ENCODE data around the gene REEP3. TPM values are rescaled to one million over a fixed set of nuclear protein-coding genes. Genes with fewer than 3 reads are reported as not detected.
A peak's percentile ranks its signal among the peaks of the same experiment; 100 is the strongest.

Gene REEP3
- total and polyA plus RNA-seq, 7 experiments from 2014 or later = 1.6 to 21.6 (median 8.1) TPM

- H3K4me1 ChIP-seq (ENCODE audit: control insufficient read depth in 2 of 2, insufficient read depth in 2 of 2, low read length in 2 of 2) = no peaks in the 10 kb centered on the region
- no peaks in the 10 kb centered on the region for H3K27me3 ChIP-seq (ENCODE audit: control insufficient read depth in 2 of 2, insufficient read depth in 2 of 2, low read length in 2 of 2)
- H3K4me1 Mint-ChIP-seq = peaks cover 9 to 54% (median 40%) of the 10 kb centered on the region in 7 donors
- H3K27me3 Mint-ChIP-seq = no peaks in the 10 kb centered on the region
- no peak overlapping the region for H3K4me3 Mint-ChIP-seq
- POLR2A ChIA-PET = no interaction called here
- no peak overlapping the region for H3K27ac Mint-ChIP-seq
- DNase-seq (no peak), ATAC-seq (no peak)
- no peaks in the 10 kb centered on the region for H3K36me3 ChIP-seq (ENCODE audit: control insufficient read depth in 2 of 3, insufficient read depth in 3 of 3, low read length in 3 of 3)
- CTCF ChIA-PET = no interaction called here
- H3K36me3 Mint-ChIP-seq = peaks cover 0 to 24% (median 9%) of the 10 kb centered on the region in 5 donors
- H3K9me3 ChIP-seq (ENCODE audit: control insufficient read depth in 2 of 3, low read length in 3 of 3) = no peaks in the 10 kb centered on the region
- H3K27ac ChIP-seq (ENCODE audit: low read depth, low read length) = no peak overlapping the region
- no peak overlapping the region for H3K4me3 ChIP-seq (ENCODE audit: low read length)
- intact Hi-C loops (cut with micrococcal nuclease) = no loop called here
- H3K9me3 Mint-ChIP-seq = peaks cover 0 to 2% (median 0%) of the 10 kb centered on the region in 11 donors
These were observed 18.4 kb upstream of the REEP3 start for GRCh38 chr10:63502832-63503231.

- Histone ChIP-seq H3K4me3 (ENCODE audit: low read length) (no peak overlapping the region), H3K27ac (ENCODE audit: low read depth, low read length) (no peak overlapping the region), H3K36me3 (ENCODE audit: control insufficient read depth in 2 of 3, insufficient read depth in 3 of 3, low read length in 3 of 3) (no peaks in the 10 kb centered on the region), H3K9me3 (ENCODE audit: control insufficient read depth in 2 of 3, low read length in 3 of 3) (no peaks in the 10 kb centered on the region), H3K27me3 (ENCODE audit: control insufficient read depth in 2 of 2, insufficient read depth in 2 of 2, low read length in 2 of 2) (no peaks in the 10 kb centered on the region), H3K4me1 (ENCODE audit: control insufficient read depth in 2 of 2, insufficient read depth in 2 of 2, low read length in 2 of 2) (no peaks in the 10 kb centered on the region)
- H3K27me3 Mint-ChIP-seq = no peaks in the 10 kb centered on the region
- H3K27ac Mint-ChIP-seq = peak overlapping the region in 1 of 9 donors; percentile 8
- POLR2A ChIA-PET = no interaction called here
- ATAC-seq = no peak
- intact Hi-C loops (cut with micrococcal nuclease) = no loop called here
- H3K4me3 Mint-ChIP-seq = no peak overlapping the region
- H3K4me1 Mint-ChIP-seq = peaks cover 9 to 55% (median 37%) of the 10 kb centered on the region in 7 donors
- CTCF ChIA-PET = no interaction called here
- H3K36me3 Mint-ChIP-seq = peaks cover 0 to 30% (median 9%) of the 10 kb centered on the region in 5 donors
- peaks cover 0 to 2% (median 0%) of the 10 kb centered on the region in 11 donors for H3K9me3 Mint-ChIP-seq
- DNase-seq = no peak
These were observed 17.8 kb upstream of the REEP3 start for GRCh38 chr10:63503395-63503794.

- peak overlapping the region in 1 of 9 donors; percentile 1 for H3K27ac Mint-ChIP-seq
- H3K4me3 ChIP-seq (ENCODE audit: low read length) = no peak overlapping the region
- no peak overlapping the region for H3K27ac ChIP-seq (ENCODE audit: low read depth, low read length)
- DNase-seq (no peak), ATAC-seq (no peak)
- peaks cover 0 to 33% (median 10%) of the 10 kb centered on the region in 5 donors for H3K36me3 Mint-ChIP-seq
- H3K4me1 Mint-ChIP-seq = peaks cover 16 to 56% (median 37%) of the 10 kb centered on the region in 7 donors
- intact Hi-C loops (cut with micrococcal nuclease) = no loop called here
- no peaks in the 10 kb centered on the region for H3K4me1 ChIP-seq (ENCODE audit: control insufficient read depth in 2 of 2, insufficient read depth in 2 of 2, low read length in 2 of 2)
- H3K27me3 Mint-ChIP-seq = no peaks in the 10 kb centered on the region
- H3K27me3 ChIP-seq (ENCODE audit: control insufficient read depth in 2 of 2, insufficient read depth in 2 of 2, low read length in 2 of 2) = no peaks in the 10 kb centered on the region
- ChIA-PET POLR2A (no interaction called here), CTCF (no interaction called here)
- H3K9me3 ChIP-seq (ENCODE audit: control insufficient read depth in 2 of 3, low read length in 3 of 3) = no peaks in the 10 kb centered on the region
- no peaks in the 10 kb centered on the region for H3K36me3 ChIP-seq (ENCODE audit: control insufficient read depth in 2 of 3, insufficient read depth in 3 of 3, low read length in 3 of 3)
- peaks cover 0 to 2% (median 0%) of the 10 kb centered on the region in 11 donors for H3K9me3 Mint-ChIP-seq
- no peak overlapping the region for H3K4me3 Mint-ChIP-seq
These were observed 16.9 kb upstream of the REEP3 start for GRCh38 chr10:63504145-63504881.

- Histone ChIP-seq H3K9me3 (ENCODE audit: control insufficient read depth in 2 of 3, low read length in 3 of 3) (no peaks in the 10 kb centered on the region), H3K27ac (ENCODE audit: low read depth, low read length) (no peak overlapping the region), H3K4me1 (ENCODE audit: control insufficient read depth in 2 of 2, insufficient read depth in 2 of 2, low read length in 2 of 2) (no peaks in the 10 kb centered on the region), H3K4me3 (ENCODE audit: low read length) (no peak overlapping the region), H3K27me3 (ENCODE audit: control insufficient read depth in 2 of 2, insufficient read depth in 2 of 2, low read length in 2 of 2) (no peaks in the 10 kb centered on the region), H3K36me3 (ENCODE audit: control insufficient read depth in 2 of 3, insufficient read depth in 3 of 3, low read length in 3 of 3) (no peaks in the 10 kb centered on the region)
- peaks cover 0 to 4% (median 0%) of the 10 kb centered on the region in 11 donors for H3K9me3 Mint-ChIP-seq
- DNase-seq (no peak), ATAC-seq (no peak)
- H3K4me1 Mint-ChIP-seq = peaks cover 20 to 57% (median 38%) of the 10 kb centered on the region in 7 donors
- peaks cover 0 to 31% (median 8%) of the 10 kb centered on the region in 5 donors for H3K36me3 Mint-ChIP-seq
- H3K27me3 Mint-ChIP-seq = no peaks in the 10 kb centered on the region
- POLR2A ChIA-PET = interaction anchor here (1.1 kb wide), 1 partner anchor 34 kb away, joined by 3 read pairs; no protein-coding TSS in a partner anchor
- CTCF ChIA-PET = interaction anchor here (0.6 to 1.3 kb wide), 2 partner anchors 13 to 289 kb away, joined by 3 to 4 read pairs; no protein-coding TSS in a partner anchor
- intact Hi-C loops (cut with micrococcal nuclease) = no loop called here
- no peak overlapping the region for H3K27ac Mint-ChIP-seq
- no peak overlapping the region for H3K4me3 Mint-ChIP-seq
These were observed 15.6 kb upstream of the REEP3 start for GRCh38 chr10:63505562-63505961.

- Mint-ChIP-seq H3K9me3 (peaks cover 0 to 3% (median 0%) of the 10 kb centered on the region in 11 donors), H3K27ac (no peak overlapping the region), H3K36me3 (peaks cover 0 to 31% (median 9%) of the 10 kb centered on the region in 5 donors), H3K4me3 (no peak overlapping the region), H3K27me3 (no peaks in the 10 kb centered on the region), H3K4me1 (peaks cover 21 to 58% (median 42%) of the 10 kb centered on the region in 7 donors)
- H3K27me3 ChIP-seq (ENCODE audit: control insufficient read depth in 2 of 2, insufficient read depth in 2 of 2, low read length in 2 of 2) = no peaks in the 10 kb centered on the region
- ATAC-seq (no peak), DNase-seq (no peak)
- H3K9me3 ChIP-seq (ENCODE audit: control insufficient read depth in 2 of 3, low read length in 3 of 3) = no peaks in the 10 kb centered on the region
- H3K4me3 ChIP-seq (ENCODE audit: low read length) = no peak overlapping the region
- POLR2A ChIA-PET = no interaction called here
- CTCF ChIA-PET = no interaction called here
- H3K4me1 ChIP-seq (ENCODE audit: control insufficient read depth in 2 of 2, insufficient read depth in 2 of 2, low read length in 2 of 2) = no peaks in the 10 kb centered on the region
- no peaks in the 10 kb centered on the region for H3K36me3 ChIP-seq (ENCODE audit: control insufficient read depth in 2 of 3, insufficient read depth in 3 of 3, low read length in 3 of 3)
- no peak overlapping the region for H3K27ac ChIP-seq (ENCODE audit: low read depth, low read length)
- intact Hi-C loops (cut with micrococcal nuclease) = loop anchor here in 1 of 2 donors (2.0 kb wide), 1 partner anchor 14 kb away; the partner anchor contains the start of gene REEP3
These were observed 14.6 kb upstream of the REEP3 start for GRCh38 chr10:63506554-63506953.

- Mint-ChIP-seq H3K4me1 (peaks cover 41 to 83% (median 71%) of the 10 kb centered on the region in 7 donors), H3K36me3 (peaks cover 0 to 33% (median 6%) of the 10 kb centered on the region in 5 donors), H3K9me3 (peaks cover 0 to 11% (median 3%) of the 10 kb centered on the region in 11 donors), H3K4me3 (peak overlapping the region in 8 of 10 donors; percentile 8 to 59 (median 38)), H3K27ac (peak overlapping the region in 5 of 9 donors; percentile 14 to 79 (median 40)), H3K27me3 (no peaks in the 10 kb centered on the region)
- POLR2A ChIA-PET = interaction anchor here (0.6 to 0.8 kb wide), 2 partner anchors 9 to 77 kb away, joined by 3 to 4 read pairs; no protein-coding TSS in a partner anchor
- no peak for ATAC-seq
- Histone ChIP-seq H3K27ac (ENCODE audit: low read depth, low read length) (no peak overlapping the region), H3K36me3 (ENCODE audit: control insufficient read depth in 2 of 3, insufficient read depth in 3 of 3, low read length in 3 of 3) (no peaks in the 10 kb centered on the region), H3K4me1 (ENCODE audit: control insufficient read depth in 2 of 2, insufficient read depth in 2 of 2, low read length in 2 of 2) (peaks cover 14 to 23% of the 10 kb centered on the region in 2 donors), H3K27me3 (ENCODE audit: control insufficient read depth in 2 of 2, insufficient read depth in 2 of 2, low read length in 2 of 2) (no peaks in the 10 kb centered on the region), H3K4me3 (ENCODE audit: low read length) (no peak overlapping the region), H3K9me3 (ENCODE audit: control insufficient read depth in 2 of 3, low read length in 3 of 3) (no peaks in the 10 kb centered on the region)
- CTCF ChIA-PET = interaction anchor here (0.7 kb wide), 1 partner anchor 182 kb away, joined by 3 read pairs; no protein-coding TSS in a partner anchor
- DNase-seq = peak in 4 of 9 donors; percentile 15 to 26 (median 20)
- intact Hi-C loops (cut with micrococcal nuclease) = no loop called here
These were observed 6.0 kb upstream of the REEP3 start for GRCh38 chr10:63515002-63515763.
